H9 (cell line): ENCODE data around the gene ZNF3. TPM values are rescaled to one million over a fixed set of nuclear protein-coding genes. Genes with fewer than 3 reads are reported as not detected.

Experiments
- DNase-seq: peaks from one replicate; pipeline ENCODE4 v3.0.0-alpha.2; 2017
- H2AFZ ChIP-seq: one replicate; pipeline ENCODE4 v1.6.1; 2013; ENCODE audit warnings: mild to moderate bottlenecking, low read length, control low read depth, moderate library complexity
- H2AK5ac ChIP-seq: 2 replicates; pipeline ENCODE4 v1.6.1; 2013; ENCODE audit warnings: low read length, control low read depth, mixed read lengths; ENCODE audit not compliant: insufficient read length
- H2BK120ac ChIP-seq: one replicate; pipeline ENCODE4 v1.6.1; 2013; ENCODE audit warnings: low read depth, mild to moderate bottlenecking, low read length, control low read depth, inconsistent platforms; ENCODE audit not compliant: poor library complexity, severe bottlenecking
- H2BK12ac ChIP-seq: 2 replicates; pipeline ENCODE4 v1.6.1; 2013; ENCODE audit warnings: low read length, control low read depth, mixed read lengths, low read depth; ENCODE audit not compliant: insufficient read length
- H2BK15ac ChIP-seq: 2 replicates; pipeline ENCODE4 v1.6.1; 2013; ENCODE audit warnings: low read depth, low read length, control low read depth
- H2BK20ac ChIP-seq: one replicate; pipeline ENCODE4 v1.6.1; 2013; ENCODE audit warnings: low read depth, mild to moderate bottlenecking, low read length, control low read depth, inconsistent platforms; ENCODE audit not compliant: poor library complexity, severe bottlenecking
- H2BK5ac ChIP-seq: 2 replicates; pipeline ENCODE4 v1.6.1; 2013; ENCODE audit warnings: low read length, control low read depth, mixed read lengths; ENCODE audit not compliant: insufficient read length
- H3K14ac ChIP-seq: 2 replicates; pipeline ENCODE4 v1.6.1; 2013; ENCODE audit warnings: low read length, control low read depth; ENCODE audit not compliant: insufficient read depth
- H3K18ac ChIP-seq: 2 replicates; pipeline ENCODE4 v1.6.1; 2013; ENCODE audit warnings: low read depth, mild to moderate bottlenecking, mixed read lengths, low read length, control low read depth; ENCODE audit not compliant: insufficient read length
- H3K23ac ChIP-seq: 2 replicates; pipeline ENCODE4 v1.6.1; 2013; ENCODE audit warnings: low read length, control low read depth, mixed read lengths, low read depth; ENCODE audit not compliant: insufficient read length
- H3K23me2 ChIP-seq: 2 replicates; pipeline ENCODE4 v1.6.1; 2013; ENCODE audit warnings: low read depth, mild to moderate bottlenecking, mixed read lengths, low read length, control low read depth; ENCODE audit not compliant: insufficient read length, poor library complexity, severe bottlenecking
- H3K27ac ChIP-seq: 2 replicates; pipeline ENCODE4 v1.5.1; 2013; ENCODE audit warnings: low read length, control low read depth, mixed read lengths, low read depth; ENCODE audit not compliant: insufficient read length
- H3K27me3 ChIP-seq: 2 replicates; pipeline ENCODE4 v1.6.1; 2013; ENCODE audit warnings: low read length, control low read depth, inconsistent platforms; ENCODE audit not compliant: insufficient read depth
- H3K4ac ChIP-seq: 2 replicates; pipeline ENCODE4 v1.6.1; 2013; ENCODE audit warnings: low read depth, mild to moderate bottlenecking, control low read depth, inconsistent platforms, low read length, moderate library complexity
- H3K4me1 ChIP-seq: 2 replicates; pipeline ENCODE4 v1.6.1; 2013; ENCODE audit warnings: low read length, control low read depth, inconsistent platforms; ENCODE audit not compliant: insufficient read depth
- H3K4me2 ChIP-seq: 2 replicates; pipeline ENCODE4 v1.6.1; 2013; ENCODE audit warnings: low read length, control low read depth, mixed read lengths; ENCODE audit not compliant: insufficient read length, insufficient read depth
- H3K56ac ChIP-seq: 2 replicates; pipeline ENCODE4 v1.6.1; 2013; ENCODE audit warnings: low read depth, mild to moderate bottlenecking, mixed read lengths, low read length, control low read depth; ENCODE audit not compliant: insufficient read length
- H3K79me1 ChIP-seq: 2 replicates; pipeline ENCODE4 v1.6.1; 2013; ENCODE audit warnings: low read depth, mild to moderate bottlenecking, moderate library complexity, low read length, control low read depth, inconsistent platforms; ENCODE audit not compliant: insufficient read depth, poor library complexity, severe bottlenecking
- H3K79me2 ChIP-seq: 2 replicates; pipeline ENCODE4 v1.6.1; 2013; ENCODE audit warnings: low read length, control low read depth, inconsistent platforms; ENCODE audit not compliant: insufficient read depth
- H3K9ac ChIP-seq: 2 replicates; pipeline ENCODE4 v1.6.1; 2013; ENCODE audit warnings: low read length, control low read depth, mixed read lengths; ENCODE audit not compliant: insufficient read length; ENCODE audit errors: extremely low read depth
- H3K9me3 ChIP-seq: one replicate; pipeline ENCODE4 v1.6.1; 2013; ENCODE audit warnings: low read depth, low read length, inconsistent platforms; ENCODE audit not compliant: control insufficient read depth
- H3T11ph ChIP-seq: one replicate; pipeline ENCODE4 v1.6.1; 2013; ENCODE audit warnings: mild to moderate bottlenecking, low read length, control low read depth, inconsistent platforms
- H4K20me1 ChIP-seq: one replicate; pipeline ENCODE4 v1.6.1; 2013; ENCODE audit not compliant: control insufficient read depth, insufficient read length, insufficient read depth
- H4K5ac ChIP-seq: 2 replicates; pipeline ENCODE4 v1.6.1; 2013; ENCODE audit warnings: low read depth, mild to moderate bottlenecking, mixed read lengths, low read length, control low read depth; ENCODE audit not compliant: insufficient read length
- H4K8ac ChIP-seq: replicated peaks from 2 replicates; pipeline ENCODE4 v1.6.1; 2013; ENCODE audit warnings: low read length, control low read depth, mixed read lengths, low read depth; ENCODE audit not compliant: insufficient read length
- H4K91ac ChIP-seq: 2 replicates; pipeline ENCODE4 v1.6.1; 2013; ENCODE audit warnings: low read depth, mild to moderate bottlenecking, moderate library complexity, mixed read lengths, low read length, control low read depth; ENCODE audit not compliant: insufficient read length
- H3K27ac Mint-ChIP-seq, 3 experiments: 2 replicates in 2 of 3; 3 replicates in 1 of 3; pipeline ENCODE4 v1.8.0; 2020 to 2021; ENCODE audit warnings: mixed read lengths in 3 of 3, mild to moderate bottlenecking in 1 of 3, moderate library complexity in 1 of 3
- H3K27me3 Mint-ChIP-seq: 2 replicates; pipeline ENCODE4 v1.8.0; 2021; ENCODE audit warnings: low read depth, mild to moderate bottlenecking, moderate library complexity, mixed read lengths
- H3K36me3 Mint-ChIP-seq, 3 experiments: 2 replicates in 2 of 3; 3 replicates in 1 of 3; pipeline ENCODE4 v1.8.0; 2020 to 2021; ENCODE audit warnings: low read depth in 3 of 3, mixed read lengths in 3 of 3; ENCODE audit not compliant: insufficient read depth in 1 of 3
- H3K4me1 Mint-ChIP-seq, 2 experiments: 2 replicates each; pipeline ENCODE4 v1.8.0; 2020; ENCODE audit warnings: mixed read lengths in 2 of 2
- H3K4me3 Mint-ChIP-seq, 2 experiments: 2 replicates in 1 of 2; 3 replicates in 1 of 2; pipeline ENCODE4 v1.8.0; 2020 to 2021; ENCODE audit warnings: mild to moderate bottlenecking in 2 of 2, mixed read lengths in 2 of 2, moderate library complexity in 1 of 2
- H3K9me3 Mint-ChIP-seq, 2 experiments: 2 replicates in 1 of 2; 3 replicates in 1 of 2; pipeline ENCODE4 v1.8.0; 2020; ENCODE audit warnings: mild to moderate bottlenecking in 2 of 2, mixed read lengths in 2 of 2, moderate library complexity in 1 of 2
- CTCF ChIP-seq: fragments of 200-600 bp; sonication (generic); conservative IDR thresholded peaks from 3 replicates; pipeline ENCODE4 v1.8.0; 2021; ENCODE audit warnings: antibody characterized with exemption, mild to moderate bottlenecking
- WGBS: extraction: QIAGEN DNeasy Blood & Tissue Kit; methylation state at CpG from one replicate; pipeline ENCODE4 v1.1.7; 2013; ENCODE audit warnings: missing lambda C conversion rate, low lambda C conversion rate, mixed read lengths; ENCODE audit not compliant: insufficient read length; ENCODE audit errors: extremely low coverage; 5-methylcytosine and 5-hydroxymethylcytosine counted together
- total RNA-seq: library from RNA; stranded (reverse); gene quantifications from 2 replicates; pipeline ENCODE4 v1.2.1, GENCODE V29; 2021

Gene ZNF3
- total RNA-seq, 1 experiment from 2014 or later, result 60.4 TPM

- Histone ChIP-seq H2BK15ac (no peak overlapping the region), H3K4ac (peak overlapping the region; percentile 100), H3K18ac (peak overlapping the region; percentile 100), H4K8ac (peak overlapping the region; percentile 99), H3K4me2 (peak overlapping the region; percentile 75), H4K20me1 (no peaks in the 10 kb centered on the region), H3T11ph (no peak overlapping the region), H3K4me1 (no peaks in the 10 kb centered on the region), H2BK20ac (no peak overlapping the region), H2AK5ac (peak overlapping the region; percentile 93), H2BK12ac (peak overlapping the region; percentile 92), H3K9me3 (no peaks in the 10 kb centered on the region), H3K27me3 (no peaks in the 10 kb centered on the region), H3K27ac (peak overlapping the region; percentile 86), H4K91ac (peak overlapping the region; percentile 99), H3K23ac (no peak overlapping the region), H3K14ac (peak overlapping the region; percentile 100), H3K79me1 (peaks cover 3% of the 10 kb centered on the region), H3K23me2 (no peaks in the 10 kb centered on the region), H2AFZ (no peak overlapping the region), H3K9ac (peak overlapping the region; percentile 100), H3K56ac (peak overlapping the region; percentile 97), H2BK5ac (peak overlapping the region; percentile 99), H2BK120ac (peak overlapping the region; percentile 94), H3K79me2 (peaks cover 5% of the 10 kb centered on the region; the same call in 1 of the 2 replicates), H4K5ac (peak overlapping the region; percentile 100)
- peak; percentile 92 for DNase-seq
- Mint-ChIP-seq H3K36me3 (peaks cover 56 to 75% (median 69%) of the 10 kb centered on the region in 3 experiments), H3K4me1 (peaks cover 20 to 34% of the 10 kb centered on the region in 2 experiments), H3K9me3 (peaks cover 0 to 3% of the 10 kb centered on the region in 2 experiments; a peak in 1 of 5 replicates), H3K4me3 (peak overlapping the region; percentile 93 to 95), H3K27me3 (no peaks in the 10 kb centered on the region; the same call in 1 of the 2 replicates), H3K27ac (peak overlapping the region; percentile 99 to 100 (median 99))
- no peak for TF ChIP-seq CTCF
- WGBS, result no CpG with 5 or more reads among the region's 61 CpGs
Observed at GRCh38 chr7:100100420-100101015, 19.0 kb upstream of the ZNF3 start.
